Colonic mucosa (tissue), 4 donors: ENCODE measurements around the gene MRPL52. TPM values are rescaled to one million over a fixed set of nuclear protein-coding genes. Genes with fewer than 3 reads are reported as not detected.
"Not testable (repeated sequence)": the region's sequence is repeated elsewhere in the genome, so short reads cannot be mapped to it uniquely, and the experiment has no call there.

Experiments used
- DNase-seq: peaks from one replicate; pipeline ENCODE4 v3.0.0-alpha.2; 2020
- H3K27ac ChIP-seq: fragments of 200-600 bp; one replicate; pipeline ENCODE4 v1.8.0; 2021
- H3K27me3 ChIP-seq: fragments of 200-600 bp; one replicate; pipeline ENCODE4 v1.8.0; 2021
- H3K36me3 ChIP-seq: fragments of 200-600 bp; one replicate; pipeline ENCODE4 v1.8.0; 2021
- H3K4me1 ChIP-seq: fragments of 200-600 bp; one replicate; pipeline ENCODE4 v1.8.0; 2021; ENCODE audit warnings: mild to moderate bottlenecking
- H3K4me3 ChIP-seq: fragments of 200-600 bp; one replicate; pipeline ENCODE4 v1.8.0; 2021
- H3K9ac ChIP-seq, 2 donors: one replicate each; pipeline ENCODE4 v1.7.0; 2013; ENCODE audit warnings: control low read depth in 2 of 2, low read depth in 2 of 2, low read length in 2 of 2
- H3K9me3 ChIP-seq: fragments of 200-600 bp; one replicate; pipeline ENCODE4 v1.8.0; 2021
- intact Hi-C: fragments of 100-400 bp; cut with DNase I; formaldehyde crosslinking; loops from one replicate; pipeline ENCODE4 v1.14.1; 2022
- total RNA-seq, 2 donors: library from RNA; stranded (reverse); fragmentation: NEBNext Ultra II Directional in 1 of 2; extraction: Animal tissue kit (Norgen Biotek cat#: 25700) in 1 of 2; gene quantifications; one replicate each; pipeline ENCODE4 v1.2.1, GENCODE V29; 2021
- TF ChIP-seq, protein P1 (sequence below): fragments of 200-600 bp; IDR thresholded peaks from one replicate; pipeline ENCODE4 v1.8.0; 2022; ENCODE audit warnings: antibody characterized with exemption, mild to moderate bottlenecking
- donor health status: healthy.
- donor health status: DM: no; HTN: no; CAD: no.
- donor health status: DM: no; HTN: no; CAD: no.

MRPL52 gene
- total RNA-seq, 2 donors from 2014 or later = 79.1 to 156 TPM

DNA sequence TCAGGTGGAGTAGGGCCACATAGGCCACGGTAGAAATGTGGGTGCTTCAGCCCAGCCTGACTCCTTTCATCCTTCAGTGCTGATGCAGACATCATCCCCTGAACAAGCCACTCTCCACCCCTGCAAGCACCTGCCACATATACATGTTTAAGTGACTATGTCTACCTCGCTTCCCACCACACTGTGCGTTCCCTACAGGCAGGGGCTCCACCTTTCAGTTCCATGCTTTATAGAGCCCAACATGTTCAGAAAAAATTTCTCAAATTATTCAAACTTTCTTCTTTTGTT, 26.1 kb upstream of the MRPL52 start:
- no peak overlapping the region for H3K27ac ChIP-seq
- H3K4me3 ChIP-seq = no peak overlapping the region
- H3K27me3 ChIP-seq = no peaks in the 10 kb centered on the region
- TF ChIP-seq, protein P1, sequence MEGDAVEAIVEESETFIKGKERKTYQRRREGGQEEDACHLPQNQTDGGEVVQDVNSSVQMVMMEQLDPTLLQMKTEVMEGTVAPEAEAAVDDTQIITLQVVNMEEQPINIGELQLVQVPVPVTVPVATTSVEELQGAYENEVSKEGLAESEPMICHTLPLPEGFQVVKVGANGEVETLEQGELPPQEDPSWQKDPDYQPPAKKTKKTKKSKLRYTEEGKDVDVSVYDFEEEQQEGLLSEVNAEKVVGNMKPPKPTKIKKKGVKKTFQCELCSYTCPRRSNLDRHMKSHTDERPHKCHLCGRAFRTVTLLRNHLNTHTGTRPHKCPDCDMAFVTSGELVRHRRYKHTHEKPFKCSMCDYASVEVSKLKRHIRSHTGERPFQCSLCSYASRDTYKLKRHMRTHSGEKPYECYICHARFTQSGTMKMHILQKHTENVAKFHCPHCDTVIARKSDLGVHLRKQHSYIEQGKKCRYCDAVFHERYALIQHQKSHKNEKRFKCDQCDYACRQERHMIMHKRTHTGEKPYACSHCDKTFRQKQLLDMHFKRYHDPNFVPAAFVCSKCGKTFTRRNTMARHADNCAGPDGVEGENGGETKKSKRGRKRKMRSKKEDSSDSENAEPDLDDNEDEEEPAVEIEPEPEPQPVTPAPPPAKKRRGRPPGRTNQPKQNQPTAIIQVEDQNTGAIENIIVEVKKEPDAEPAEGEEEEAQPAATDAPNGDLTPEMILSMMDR = no peak
- DNase-seq = no peak
- intact Hi-C loops = no loop called here
- no peaks in the 10 kb centered on the region for H3K4me1 ChIP-seq
- H3K36me3 ChIP-seq = no peaks in the 10 kb centered on the region
- H3K9me3 ChIP-seq = no peaks in the 10 kb centered on the region
- H3K9ac ChIP-seq = no peak overlapping the region

DNA sequence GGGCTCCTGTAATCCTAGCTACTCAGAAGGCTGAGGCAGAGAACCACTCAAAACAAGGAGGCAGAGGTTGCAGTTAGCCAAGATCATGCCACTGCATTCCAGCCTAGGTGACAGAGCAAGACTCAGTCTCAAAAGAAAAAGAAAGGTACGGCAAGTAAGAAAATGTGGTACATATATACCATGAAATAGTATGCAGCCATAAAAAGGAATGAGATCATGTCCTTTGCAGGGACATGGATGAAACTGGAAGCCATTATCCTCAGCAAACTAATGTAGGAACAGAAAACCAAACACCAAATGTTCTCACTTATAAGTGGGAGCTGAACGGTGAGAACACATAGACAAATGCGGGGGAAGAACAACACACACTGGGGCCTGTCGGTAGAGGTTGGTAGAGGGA, 24.5 kb upstream of the MRPL52 start:
- H3K27ac ChIP-seq, DNase-seq, intact Hi-C loops, H3K9me3 ChIP-seq, H3K36me3 ChIP-seq, H3K4me3 ChIP-seq, H3K27me3 ChIP-seq, H3K4me1 ChIP-seq, H3K9ac ChIP-seq: not testable (repeated sequence)

DNA sequence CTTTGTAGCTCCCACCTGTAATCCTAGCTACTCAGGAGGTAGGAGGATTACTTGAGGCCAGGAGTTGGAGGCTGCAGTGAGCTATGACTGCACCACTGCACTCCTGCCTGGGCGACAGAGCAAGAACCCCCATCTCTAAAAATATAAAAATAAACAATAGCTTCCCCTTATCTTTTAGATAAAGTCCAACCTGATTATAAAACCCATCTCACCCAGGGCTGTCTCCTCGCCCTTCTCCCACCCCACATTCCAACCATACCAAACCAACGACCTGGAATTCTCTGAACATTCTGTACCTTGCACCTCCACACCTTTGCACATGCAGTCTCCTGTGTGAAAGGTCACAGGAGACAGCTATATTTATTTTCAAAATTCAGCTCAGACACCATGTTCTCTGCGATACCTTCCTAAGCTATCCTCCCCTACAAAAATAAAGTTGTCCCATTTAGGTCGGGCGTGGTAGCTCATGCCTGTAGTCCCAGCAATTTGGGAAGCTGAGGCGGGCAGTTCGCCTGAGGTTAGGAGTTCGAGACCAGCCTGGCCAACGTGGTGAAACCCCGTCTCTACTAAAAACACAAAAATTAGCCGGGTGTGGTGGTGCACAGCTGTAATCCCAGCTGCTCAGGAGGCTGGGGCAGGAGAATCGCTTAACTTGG, 22.1 kb upstream of the MRPL52 start:
- no peak overlapping the region for H3K9ac ChIP-seq
- H3K36me3 ChIP-seq = no peaks in the 10 kb centered on the region
- H3K27ac ChIP-seq = no peak overlapping the region
- no peak overlapping the region for H3K4me3 ChIP-seq
- no peaks in the 10 kb centered on the region for H3K9me3 ChIP-seq
- intact Hi-C loops = no loop called here
- no peaks in the 10 kb centered on the region for H3K4me1 ChIP-seq
- TF ChIP-seq, protein P1 = no peak
- no peaks in the 10 kb centered on the region for H3K27me3 ChIP-seq
- DNase-seq = no peak

DNA sequence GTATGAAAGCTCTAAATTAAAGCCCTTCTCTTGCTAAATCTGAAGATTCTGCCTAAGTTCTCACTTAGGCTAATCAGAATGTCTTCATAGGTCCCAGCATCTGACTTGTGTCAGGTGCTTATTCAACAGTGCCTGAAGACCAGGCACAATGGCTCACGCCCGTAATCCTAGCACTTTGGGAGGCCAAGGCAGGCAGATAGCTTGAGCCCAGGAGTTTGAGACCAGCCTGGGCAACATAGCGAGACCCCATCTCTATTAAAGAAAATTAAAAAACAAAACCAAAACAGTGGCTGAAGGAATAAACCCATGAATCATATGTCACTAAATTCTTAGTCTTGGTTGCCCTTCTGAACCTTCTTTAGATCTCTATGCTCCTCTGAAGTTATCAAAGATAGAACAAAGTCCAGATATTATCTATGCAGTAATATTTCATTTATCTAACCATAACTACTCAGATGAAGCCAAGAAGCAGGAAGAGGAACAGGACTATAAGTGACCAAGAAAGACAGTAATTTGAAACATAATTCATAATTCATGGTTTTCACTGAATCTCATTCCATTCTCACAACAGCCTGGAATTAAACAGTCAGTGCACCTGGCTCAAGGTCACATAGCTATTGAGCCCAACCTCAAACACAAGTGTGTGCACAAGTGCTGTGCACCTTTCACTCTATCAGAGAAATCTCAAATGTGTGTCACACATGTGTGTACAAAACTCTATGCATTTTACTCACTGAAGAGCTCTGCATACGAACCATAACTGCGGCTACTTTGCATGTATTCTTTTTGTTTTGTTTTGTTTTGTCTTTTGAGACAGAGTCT, 21.1 kb upstream of the MRPL52 start:
- Histone ChIP-seq H3K9ac (no peak overlapping the region), H3K4me1 (no peaks in the 10 kb centered on the region), H3K27me3 (no peaks in the 10 kb centered on the region), H3K4me3 (no peak overlapping the region), H3K9me3 (no peaks in the 10 kb centered on the region), H3K36me3 (no peaks in the 10 kb centered on the region), H3K27ac (no peak overlapping the region)
- no peak for DNase-seq
- TF ChIP-seq, protein P1 = no peak
- intact Hi-C loops = no loop called here

DNA sequence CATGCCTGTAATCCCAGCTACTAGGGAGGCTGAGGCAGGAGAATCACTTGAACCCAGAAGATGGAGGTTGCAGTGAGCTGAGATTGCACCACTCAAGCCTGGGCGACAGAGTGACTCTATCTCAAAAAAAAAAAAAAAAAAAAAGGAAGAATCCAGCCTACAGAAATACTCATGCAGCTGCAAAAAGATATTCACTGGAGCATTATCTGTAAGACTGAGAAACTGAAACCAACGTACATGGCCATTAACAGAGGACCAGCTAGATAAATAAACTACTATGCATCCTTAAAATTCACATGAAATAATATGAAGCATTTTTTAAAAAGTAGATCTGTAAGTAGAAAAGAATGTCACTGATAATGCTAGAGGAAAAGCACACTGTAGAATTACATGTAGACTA, 18.0 kb upstream of the MRPL52 start:
- Histone ChIP-seq H3K4me1 (peaks cover 6% of the 10 kb centered on the region), H3K9ac (no peak overlapping the region), H3K4me3 (no peak overlapping the region), H3K27me3 (no peaks in the 10 kb centered on the region), H3K36me3 (no peaks in the 10 kb centered on the region), H3K9me3 (no peaks in the 10 kb centered on the region), H3K27ac (no peak overlapping the region)
- DNase-seq = no peak
- intact Hi-C loops = loop anchor here (10.0 kb wide), 1 partner anchor 157 kb away; no protein-coding TSS in a partner anchor
- TF ChIP-seq, protein P1 = no peak

DNA sequence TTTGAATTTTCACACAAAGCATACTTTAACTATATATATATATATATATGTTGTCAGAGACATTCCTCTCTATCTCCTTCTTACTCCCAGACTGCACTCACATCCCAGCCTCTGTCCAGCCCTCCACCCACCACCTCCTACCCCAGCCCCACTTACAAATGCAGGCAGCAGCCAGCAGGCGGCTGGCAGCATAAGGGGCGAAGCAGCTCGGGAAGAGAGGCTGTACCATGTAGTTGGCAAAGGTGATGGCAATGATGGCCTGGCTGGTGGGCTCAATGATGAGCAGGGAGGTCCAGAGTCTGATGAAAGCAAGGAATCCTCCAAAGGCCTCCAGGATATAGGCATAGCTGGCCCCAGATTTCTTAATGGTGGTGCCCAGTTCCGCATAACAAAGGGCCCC, 16.9 kb upstream of the MRPL52 start:
- H3K4me3 ChIP-seq = no peak overlapping the region
- no peak overlapping the region for H3K9ac ChIP-seq
- peaks cover 6% of the 10 kb centered on the region for H3K4me1 ChIP-seq
- no peaks in the 10 kb centered on the region for H3K27me3 ChIP-seq
- TF ChIP-seq, protein P1 = no peak
- no peaks in the 10 kb centered on the region for H3K36me3 ChIP-seq
- intact Hi-C loops = loop anchor here (10.0 kb wide), 1 partner anchor 158 kb away; no protein-coding TSS in a partner anchor
- DNase-seq = no peak
- no peaks in the 10 kb centered on the region for H3K9me3 ChIP-seq
- peak overlapping the region; percentile 7 for H3K27ac ChIP-seq
